ENCODE measurements around the gene NFKB1.

DNA sequence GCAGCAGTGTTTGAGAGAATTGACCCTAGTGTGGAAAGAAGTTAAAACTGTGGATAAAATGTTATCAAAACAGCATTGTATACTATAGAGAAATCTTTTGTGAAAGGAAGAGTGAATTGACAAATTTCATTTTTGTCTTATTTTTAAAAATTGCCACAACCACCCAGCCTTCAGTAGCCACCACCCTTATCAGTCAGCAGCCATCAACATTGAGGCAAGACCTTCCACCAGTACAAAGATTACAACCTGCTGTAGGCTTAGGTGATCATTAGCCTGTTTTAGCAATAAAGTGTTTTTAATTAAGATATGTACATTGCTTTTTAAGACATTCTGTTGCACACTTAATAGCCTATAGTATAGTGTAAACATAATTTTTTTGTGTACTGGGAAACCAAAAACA is 91.1 kb downstream of the NFKB1 start:
- TF ChIP-seq, protein P1, sequence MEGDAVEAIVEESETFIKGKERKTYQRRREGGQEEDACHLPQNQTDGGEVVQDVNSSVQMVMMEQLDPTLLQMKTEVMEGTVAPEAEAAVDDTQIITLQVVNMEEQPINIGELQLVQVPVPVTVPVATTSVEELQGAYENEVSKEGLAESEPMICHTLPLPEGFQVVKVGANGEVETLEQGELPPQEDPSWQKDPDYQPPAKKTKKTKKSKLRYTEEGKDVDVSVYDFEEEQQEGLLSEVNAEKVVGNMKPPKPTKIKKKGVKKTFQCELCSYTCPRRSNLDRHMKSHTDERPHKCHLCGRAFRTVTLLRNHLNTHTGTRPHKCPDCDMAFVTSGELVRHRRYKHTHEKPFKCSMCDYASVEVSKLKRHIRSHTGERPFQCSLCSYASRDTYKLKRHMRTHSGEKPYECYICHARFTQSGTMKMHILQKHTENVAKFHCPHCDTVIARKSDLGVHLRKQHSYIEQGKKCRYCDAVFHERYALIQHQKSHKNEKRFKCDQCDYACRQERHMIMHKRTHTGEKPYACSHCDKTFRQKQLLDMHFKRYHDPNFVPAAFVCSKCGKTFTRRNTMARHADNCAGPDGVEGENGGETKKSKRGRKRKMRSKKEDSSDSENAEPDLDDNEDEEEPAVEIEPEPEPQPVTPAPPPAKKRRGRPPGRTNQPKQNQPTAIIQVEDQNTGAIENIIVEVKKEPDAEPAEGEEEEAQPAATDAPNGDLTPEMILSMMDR (IDR thresholded peaks at IDR 0.05): no peak
- TF ChIP-seq POLR2A (IDR thresholded peaks at IDR 0.05): no peak
- no peak for TF ChIP-seq EP300 (IDR thresholded peaks at IDR 0.05)
- no peak for TF ChIP-seq POLR2AphosphoS5 (IDR thresholded peaks at IDR 0.05)
